ENCODE measurements around the gene NUCKS1.

The NUCKS1 gene

GRCh38 chr1:205711105-205712048, 38.6 kb downstream of the NUCKS1 start:
- DNase-seq (ENCODE audit: low read depth): peak; percentile 86
- peak; percentile 95 for TF ChIP-seq CTCF (conservative IDR thresholded peaks at IDR 0.05; ENCODE audit: control insufficient read depth, insufficient read depth, low read depth, low read length)
- H3K4me3 ChIP-seq (ENCODE audit: control insufficient read depth, low read depth, low read length): no peak overlapping the region

GRCh38 chr1:205710201-205711062, 39.5 kb downstream of the NUCKS1 start:
- no peak for TF ChIP-seq CTCF (conservative IDR thresholded peaks at IDR 0.05; ENCODE audit: control insufficient read depth, insufficient read depth, low read depth, low read length)
- H3K4me3 ChIP-seq (ENCODE audit: control insufficient read depth, low read depth, low read length): no peak overlapping the region
- no peak for DNase-seq (ENCODE audit: low read depth)

GRCh38 chr1:205709640-205710039, 40.3 kb downstream of the NUCKS1 start:
- DNase-seq (ENCODE audit: low read depth): no peak
- TF ChIP-seq CTCF (conservative IDR thresholded peaks at IDR 0.05; ENCODE audit: control insufficient read depth, insufficient read depth, low read depth, low read length): no peak
- H3K4me3 ChIP-seq (ENCODE audit: control insufficient read depth, low read depth, low read length): no peak overlapping the region

GRCh38 chr1:205709059-205709398, 41.0 kb downstream of the NUCKS1 start:
- TF ChIP-seq CTCF (conservative IDR thresholded peaks at IDR 0.05; ENCODE audit: control insufficient read depth, insufficient read depth, low read depth, low read length): no peak
- DNase-seq (ENCODE audit: low read depth): peak; percentile 50
- H3K4me3 ChIP-seq (ENCODE audit: control insufficient read depth, low read depth, low read length): no peak overlapping the region

GRCh38 chr1:205706601-205707502, 43.1 kb downstream of the NUCKS1 start:
- no peak for TF ChIP-seq CTCF (conservative IDR thresholded peaks at IDR 0.05; ENCODE audit: control insufficient read depth, insufficient read depth, low read depth, low read length)
- DNase-seq (ENCODE audit: low read depth): no peak
- H3K4me3 ChIP-seq (ENCODE audit: control insufficient read depth, low read depth, low read length): no peak overlapping the region

- no peak for TF ChIP-seq CTCF (conservative IDR thresholded peaks at IDR 0.05; ENCODE audit: control insufficient read depth, insufficient read depth, low read depth, low read length)
- DNase-seq (ENCODE audit: low read depth): no peak
- H3K4me3 ChIP-seq (ENCODE audit: control insufficient read depth, low read depth, low read length): no peak overlapping the region
These were observed 45.1 kb downstream of the NUCKS1 start for GRCh38 chr1:205704903-205705302.

Measured in fibroblast of mammary gland (primary cell).